HG03095 (cell line): ENCODE results near the gene KLF1.

Experiments
- ATAC-seq: cut with Tn5 transposase; IDR thresholded peaks from one replicate; pipeline ENCODE4 v1.9.1; 2021; ENCODE audit warnings: moderate library complexity; ENCODE audit not compliant: unreplicated experiment

KLF1 gene

DNA sequence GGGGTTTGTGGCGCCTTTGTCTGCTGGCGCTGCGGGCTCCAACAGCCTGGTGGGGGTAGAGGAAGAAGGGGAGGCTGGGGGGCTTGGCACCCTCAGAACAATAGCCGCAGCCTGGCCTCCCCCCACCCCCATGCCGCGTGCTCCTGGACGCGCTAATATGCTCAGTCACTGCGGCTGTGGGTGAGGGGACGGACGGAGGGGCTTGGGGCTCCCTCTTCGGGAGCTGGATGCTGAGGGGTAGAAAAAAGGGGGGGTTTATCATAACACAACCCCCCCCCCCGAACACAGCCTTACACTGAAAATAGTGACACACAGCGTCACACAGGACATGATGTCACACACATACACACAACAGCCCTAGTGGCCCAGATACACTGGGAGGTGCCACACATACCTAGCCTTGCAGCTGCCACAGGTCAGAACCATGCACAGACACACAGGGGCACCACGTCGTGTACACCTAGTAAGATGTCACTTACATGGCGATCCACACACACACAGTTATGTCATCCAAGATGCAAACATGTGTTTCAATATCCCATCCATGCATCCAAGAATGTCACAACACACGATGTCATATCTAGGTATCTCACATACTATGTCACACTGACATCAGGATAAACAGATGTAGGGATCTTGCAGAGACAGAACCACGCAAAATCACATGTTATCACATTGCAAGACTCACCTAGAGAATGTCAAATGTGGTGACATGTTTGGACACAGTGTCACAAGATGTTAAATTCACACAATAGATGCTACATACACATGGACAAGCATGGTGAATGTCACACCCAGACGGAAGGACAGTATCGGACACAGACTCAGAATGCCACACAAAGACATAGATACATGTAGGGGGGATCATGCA lies 47.9 kb downstream of the KLF1 start:
- no peak for ATAC-seq

GRCh38 chr19:12838182-12838885 lies 48.7 kb downstream of the KLF1 start, which contains the start of gene MAST1:
MAST1 (plus strand) TSS chr19:12838515; CDS start chr19:12838573, 58 bp downstream.
- ATAC-seq, result no peak

GRCh38 chr19:12837225-12837624 lies 49.8 kb downstream of the KLF1 start:
- no peak for ATAC-seq

DNA sequence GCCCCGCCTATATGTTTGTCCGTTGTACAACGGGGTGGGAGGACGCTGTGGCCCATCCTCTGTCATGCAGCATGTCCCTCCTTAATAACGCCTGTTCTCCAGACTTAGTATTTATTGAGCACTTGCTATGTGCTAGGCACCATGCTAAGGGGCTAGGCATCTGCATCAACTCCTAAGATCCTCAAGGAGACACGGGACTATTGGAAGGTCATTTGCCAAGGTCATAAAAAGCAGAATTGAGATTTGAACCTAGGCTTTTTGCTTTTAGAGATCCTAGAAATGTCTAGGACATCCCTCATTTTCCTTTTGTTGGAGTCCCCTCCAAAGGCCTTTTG lies 50.5 kb downstream of the KLF1 start:
- ATAC-seq, result no peak

DNA sequence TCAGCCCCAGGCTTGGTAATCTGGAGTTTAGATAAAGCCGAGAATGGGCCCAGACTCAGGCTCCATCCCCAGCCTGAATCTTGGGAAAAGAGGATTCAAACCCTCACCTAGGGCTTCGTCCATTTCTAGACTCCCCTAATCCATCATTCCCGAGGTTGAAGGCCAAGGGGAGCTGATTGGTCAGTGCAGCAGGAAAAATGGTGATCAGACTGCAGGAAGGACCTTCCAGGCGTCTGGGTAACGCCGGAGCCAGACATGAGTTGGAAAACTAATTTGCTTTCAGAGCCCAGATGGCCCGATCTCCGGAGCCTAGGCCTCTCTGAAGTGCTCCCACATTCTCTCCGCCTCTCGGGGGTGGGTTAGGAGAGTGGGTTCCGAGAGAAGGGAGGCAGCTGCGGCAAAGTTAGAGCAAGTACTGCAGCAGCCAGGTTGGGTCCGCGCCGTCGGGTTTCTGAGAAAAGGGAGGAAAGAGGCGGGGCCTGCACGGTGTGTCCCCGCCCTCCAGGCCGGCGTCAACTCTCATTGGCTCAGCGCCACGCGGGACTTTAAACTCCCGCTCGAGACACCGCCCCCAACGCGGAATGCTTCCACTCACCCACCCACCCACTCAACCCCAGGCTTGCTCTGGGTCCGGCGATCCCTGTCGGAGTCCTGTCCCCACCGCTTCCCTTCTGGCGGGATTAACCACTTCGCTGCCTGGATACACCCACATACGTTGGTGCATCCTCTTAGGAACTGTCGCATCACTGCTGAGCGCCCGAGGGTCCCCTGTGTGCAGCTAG lies 51.8 kb downstream of the KLF1 start:
- ATAC-seq, result no peak

DNA sequence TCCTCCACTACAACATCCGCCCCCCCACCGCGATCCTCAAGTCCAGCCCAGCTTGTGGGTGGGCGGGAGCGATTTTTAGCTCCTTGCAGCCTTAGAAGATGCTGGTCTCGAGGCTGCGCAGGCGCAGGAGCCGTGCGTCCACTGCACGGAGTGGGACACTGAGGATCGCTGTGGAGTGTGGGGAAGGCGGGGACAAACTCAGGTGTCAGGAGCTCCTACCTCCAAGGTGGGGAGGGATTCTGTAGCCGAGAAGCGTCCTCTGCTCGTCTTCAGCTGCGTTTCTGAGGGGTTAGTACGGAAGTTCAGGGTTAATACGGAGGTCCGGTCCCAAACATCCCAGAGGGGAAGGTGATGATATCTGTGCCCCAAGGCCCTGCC lies 52.4 kb downstream of the KLF1 start, which contains the start of gene RTBDN:
Gene RTBDN, minus strand, starts transcription at position 14 of the 378 bp plus-strand sequence. CDS start 4,600 bp downstream, outside the sequence.
- ATAC-seq, result no peak
